Eye (tissue), 1 donor: ENCODE results near the gene PCDHB7.
"Not testable (repeated sequence)": the region's sequence is repeated elsewhere in the genome, so short reads cannot be mapped to it uniquely, and the experiment has no call there.

Source experiments
- DNase-seq: peaks from one replicate; pipeline ENCODE4 v3.0.0-alpha.2; 2015

Gene PCDHB7

GRCh38 chr5:141172381-141173204 lies at the start of gene PCDHB7:
TSS of gene PCDHB7 (plus strand) at chr5:141172644. CDS start at chr5:141172836, 192 bp downstream.
- peak; percentile 59 for DNase-seq

GRCh38 chr5:141123396-141124135 lies 48.9 kb upstream of the PCDHB7 start:
- not testable (repeated sequence) for DNase-seq

GRCh38 chr5:141127305-141127704 lies 45.1 kb upstream of the PCDHB7 start:
- no peak for DNase-seq

GRCh38 chr5:141135030-141135717 lies 37.3 kb upstream of the PCDHB7 start, which contains the start of gene PCDHB5:
TSS of gene PCDHB5 (plus strand) at chr5:141135206. CDS start at chr5:141135435, 229 bp downstream.
- peak; percentile 31 for DNase-seq

- peak; percentile 0 for DNase-seq
Observed at GRCh38 chr5:141135718-141136266, 36.7 kb upstream of the PCDHB7 start.

GRCh38 chr5:141137346-141137745 lies 35.1 kb upstream of the PCDHB7 start:
- DNase-seq, result not testable (repeated sequence)

GRCh38 chr5:141149812-141150211 lies 22.6 kb upstream of the PCDHB7 start, which contains the start of gene PCDHB6:
TSS of gene PCDHB6 (plus strand) at chr5:141150057. CDS start at chr5:141150258, 201 bp downstream.
- peak; percentile 38 for DNase-seq

- no peak for DNase-seq
Observed at GRCh38 chr5:141150224-141150992, 22.0 kb upstream of the PCDHB7 start.

GRCh38 chr5:141150993-141151325 lies 21.5 kb upstream of the PCDHB7 start:
- DNase-seq, result no peak

- DNase-seq, result not testable (repeated sequence)
Observed at GRCh38 chr5:141151632-141152031, 20.8 kb upstream of the PCDHB7 start.

- not testable (repeated sequence) for DNase-seq
Observed at GRCh38 chr5:141152096-141152495, 20.3 kb upstream of the PCDHB7 start.

- DNase-seq, result no peak
Observed at GRCh38 chr5:141155540-141156374, 16.7 kb upstream of the PCDHB7 start.

- DNase-seq, result not testable (repeated sequence)
Observed at GRCh38 chr5:141157356-141157755, 15.1 kb upstream of the PCDHB7 start.

GRCh38 chr5:141157901-141158300 lies 14.5 kb upstream of the PCDHB7 start:
- DNase-seq, result not testable (repeated sequence)

- not testable (repeated sequence) for DNase-seq
Observed at GRCh38 chr5:141174291-141175104, 2.1 kb downstream of the PCDHB7 start.

- DNase-seq, result no peak
Observed at GRCh38 chr5:141175933-141176332, 3.5 kb downstream of the PCDHB7 start.

GRCh38 chr5:141177577-141178191 lies 5.2 kb downstream of the PCDHB7 start, which contains the start of gene PCDHB8:
TSS of gene PCDHB8 (plus strand) at chr5:141177790. CDS start at chr5:141178035, 245 bp downstream.
- not testable (repeated sequence) for DNase-seq

- not testable (repeated sequence) for DNase-seq
Observed at GRCh38 chr5:141179371-141179770, 6.9 kb downstream of the PCDHB7 start.

GRCh38 chr5:141179876-141180275 lies 7.4 kb downstream of the PCDHB7 start:
- not testable (repeated sequence) for DNase-seq
